Body of pancreas (tissue), 4 donors: ENCODE measurements around the gene GRPEL2. TPM values are rescaled to one million over a fixed set of nuclear protein-coding genes. Genes with fewer than 3 reads are reported as not detected.

Experiments used
- ATAC-seq: fragments of 150-250 bp; one replicate; pipeline ENCODE4 v1.9.1; 2016
- DNase-seq, 4 donors: peaks; one replicate each; pipeline ENCODE4 v3.0.0-alpha.2; 2019
- H3K27ac ChIP-seq, 4 donors: fragments of 200-600 bp; sonication (generic); 1 replicate in 3 of 4; 2 replicates in 1 of 4; pipeline versions ENCODE4 v1.5.1 to v1.6.1; 2016 to 2019; ENCODE audit warnings: mild to moderate bottlenecking in 1 of 4, mixed read lengths in 1 of 4, moderate library complexity in 1 of 4
- H3K27me3 ChIP-seq, 2 donors: fragments of 200-600 bp; sonication (generic); one replicate each; pipeline ENCODE4 v1.6.0; 2016; ENCODE audit warnings: mild to moderate bottlenecking in 1 of 2
- H3K36me3 ChIP-seq, 2 donors: fragments of 200-600 bp; sonication (generic); replicated peaks in 1 of 2; 2 replicates each; pipeline ENCODE4 v1.5.1; 2016; ENCODE audit warnings: low read depth in 2 of 2; ENCODE audit not compliant: insufficient read depth in 1 of 2
- H3K4me1 ChIP-seq: fragments of 200-600 bp; sonication (generic); one replicate; pipeline ENCODE4 v1.6.0; 2016
- H3K4me3 ChIP-seq, 2 donors: fragments of 200-600 bp; sonication (generic); 1 replicate in 1 of 2; 2 replicates in 1 of 2; pipeline ENCODE4 v1.5.1; 2016 to 2019
- H3K9me3 ChIP-seq, 3 donors: fragments of 200-600 bp; sonication (generic); 1 replicate in 2 of 3; 2 replicates in 1 of 3; pipeline ENCODE4 v1.5.1; 2016
- POLR2A ChIP-seq, 3 donors: fragments of 450-650 bp; IDR thresholded peaks; one replicate each; pipeline ENCODE4 v1.6.1; 2016; ENCODE audit warnings: antibody characterized with exemption in 3 of 3, mild to moderate bottlenecking in 2 of 3
- WGBS, 2 donors: methylation state at CpG; one replicate each; pipeline ENCODE4 v1.1.5; 2017; 5-methylcytosine and 5-hydroxymethylcytosine counted together
- intact Hi-C: fragments of 100-400 bp; cut with DNase I; formaldehyde crosslinking; loops from one replicate; pipeline ENCODE4 v1.15.1; 2023
- total RNA-seq, 2 donors: library from RNA; depleted of rRNA; stranded (reverse); fragments of >200 nt; gene quantifications; one replicate each; pipeline ENCODE4 v1.1.0, GENCODE V29; 2016
- TF ChIP-seq, protein P1 (sequence below), 7 experiments: fragments of 450-650 bp in 4 of 7; fragments of 200-600 bp in 3 of 7; sonication (generic) in 3 of 7; IDR thresholded peaks; one replicate each; pipeline ENCODE4 v1.5.1; 2016 to 2019; ENCODE audit warnings: antibody characterized with exemption in 7 of 7

GRPEL2 gene
- total RNA-seq, 2 donors from 2014 or later: 4.9 to 10.6 TPM

DNA sequence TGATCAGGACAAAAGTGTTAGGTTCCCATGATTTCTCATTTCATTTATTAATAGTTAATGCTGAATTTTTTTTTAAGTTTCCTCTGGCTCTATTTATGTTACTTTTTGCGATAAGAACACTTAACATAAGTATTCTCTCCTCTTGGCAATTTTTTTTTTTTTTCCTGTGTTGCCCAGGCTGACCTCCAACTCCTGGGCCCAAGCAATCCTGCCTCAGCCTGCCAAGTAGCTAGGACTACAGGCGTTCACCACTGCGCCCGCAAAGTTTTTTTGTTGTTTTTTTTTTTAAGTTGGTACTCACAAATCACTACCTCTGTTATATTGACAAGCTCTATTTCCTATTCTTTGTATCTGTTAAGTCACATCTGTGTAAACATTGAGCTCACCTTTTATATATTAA is 6.9 kb downstream of the GRPEL2 start:
- TF ChIP-seq, protein P1, sequence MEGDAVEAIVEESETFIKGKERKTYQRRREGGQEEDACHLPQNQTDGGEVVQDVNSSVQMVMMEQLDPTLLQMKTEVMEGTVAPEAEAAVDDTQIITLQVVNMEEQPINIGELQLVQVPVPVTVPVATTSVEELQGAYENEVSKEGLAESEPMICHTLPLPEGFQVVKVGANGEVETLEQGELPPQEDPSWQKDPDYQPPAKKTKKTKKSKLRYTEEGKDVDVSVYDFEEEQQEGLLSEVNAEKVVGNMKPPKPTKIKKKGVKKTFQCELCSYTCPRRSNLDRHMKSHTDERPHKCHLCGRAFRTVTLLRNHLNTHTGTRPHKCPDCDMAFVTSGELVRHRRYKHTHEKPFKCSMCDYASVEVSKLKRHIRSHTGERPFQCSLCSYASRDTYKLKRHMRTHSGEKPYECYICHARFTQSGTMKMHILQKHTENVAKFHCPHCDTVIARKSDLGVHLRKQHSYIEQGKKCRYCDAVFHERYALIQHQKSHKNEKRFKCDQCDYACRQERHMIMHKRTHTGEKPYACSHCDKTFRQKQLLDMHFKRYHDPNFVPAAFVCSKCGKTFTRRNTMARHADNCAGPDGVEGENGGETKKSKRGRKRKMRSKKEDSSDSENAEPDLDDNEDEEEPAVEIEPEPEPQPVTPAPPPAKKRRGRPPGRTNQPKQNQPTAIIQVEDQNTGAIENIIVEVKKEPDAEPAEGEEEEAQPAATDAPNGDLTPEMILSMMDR (IDR thresholded peaks at IDR 0.05): no peak
- no peak for TF ChIP-seq POLR2A (IDR thresholded peaks at IDR 0.05)
- no peak for DNase-seq
- no peak overlapping the region for H3K27ac ChIP-seq
- no peak for ATAC-seq
- H3K4me3 ChIP-seq: no peak overlapping the region
- H3K27me3 ChIP-seq: no peaks in the 10 kb centered on the region
- 83 to 90% methylated on average over 4 of the region's 4 CpGs for WGBS, 2 donors
- peaks cover 2% of the 10 kb centered on the region for H3K4me1 ChIP-seq
- intact Hi-C loops: no loop called here
- peaks cover 0 to 34% of the 10 kb centered on the region in 2 donors for H3K36me3 ChIP-seq
- no peaks in the 10 kb centered on the region for H3K9me3 ChIP-seq

DNA sequence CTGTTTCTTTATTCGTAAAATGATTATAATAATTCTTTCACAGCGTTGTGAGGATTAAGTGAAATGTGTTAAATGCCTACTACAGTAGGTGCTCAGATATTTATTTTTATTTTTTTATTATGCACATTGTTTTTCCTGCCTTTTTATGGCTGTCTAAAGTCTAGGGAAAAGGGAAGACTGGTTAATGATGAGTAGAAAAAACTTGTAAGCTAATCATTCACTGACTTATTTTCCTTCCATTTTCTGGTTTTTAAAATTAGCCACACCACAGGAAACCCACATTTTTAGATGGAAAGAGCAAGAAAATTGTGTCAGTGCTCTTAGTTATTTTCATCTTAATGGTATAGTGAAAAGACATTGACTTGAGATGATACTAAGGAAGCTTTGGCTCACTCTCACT is 8.6 kb downstream of the GRPEL2 start:
- WGBS, 2 donors: 90 to 93% methylated on average over 2 of the region's 2 CpGs
- peaks cover 0 to 28% of the 10 kb centered on the region in 2 donors for H3K36me3 ChIP-seq
- no peak for ATAC-seq
- H3K4me1 ChIP-seq: peaks cover 13% of the 10 kb centered on the region
- H3K27me3 ChIP-seq: no peaks in the 10 kb centered on the region
- TF ChIP-seq, protein P1 (IDR thresholded peaks at IDR 0.05): no peak
- TF ChIP-seq POLR2A (IDR thresholded peaks at IDR 0.05): no peak
- no peak overlapping the region for H3K4me3 ChIP-seq
- DNase-seq: no peak
- no peak overlapping the region for H3K27ac ChIP-seq
- H3K9me3 ChIP-seq: no peaks in the 10 kb centered on the region
- intact Hi-C loops: no loop called here

DNA sequence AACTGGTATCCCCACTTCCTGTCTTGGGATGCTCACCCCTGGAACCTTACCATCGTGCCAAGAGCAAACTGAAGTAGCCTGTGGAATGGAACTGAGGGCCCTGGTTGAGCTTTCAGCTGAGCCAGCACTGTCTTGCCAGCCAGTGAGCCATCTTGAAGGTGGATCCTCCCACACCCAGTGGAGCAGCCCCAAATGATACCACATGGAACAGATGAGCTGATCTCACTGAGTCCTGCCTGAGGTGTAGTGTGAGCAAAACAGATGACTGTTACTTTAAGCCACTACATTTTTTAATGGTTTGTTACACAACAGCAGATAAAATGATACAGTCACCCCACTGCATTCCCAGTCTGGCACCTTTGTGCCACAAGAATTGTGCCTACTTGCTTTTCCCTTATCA is 10.4 kb downstream of the GRPEL2 start:
- intact Hi-C loops: no loop called here
- Histone ChIP-seq H3K4me1 (peaks cover 13% of the 10 kb centered on the region), H3K27ac (no peak overlapping the region), H3K36me3 (peaks cover 0 to 13% of the 10 kb centered on the region in 2 donors), H3K4me3 (no peak overlapping the region), H3K9me3 (no peaks in the 10 kb centered on the region), H3K27me3 (no peaks in the 10 kb centered on the region)
- no peak for DNase-seq
- 80 to 89% methylated on average over 1 of the region's 1 CpG for WGBS, 2 donors
- no peak for TF ChIP-seq POLR2A (IDR thresholded peaks at IDR 0.05)
- TF ChIP-seq, protein P1 (IDR thresholded peaks at IDR 0.05): no peak
- ATAC-seq: no peak

DNA sequence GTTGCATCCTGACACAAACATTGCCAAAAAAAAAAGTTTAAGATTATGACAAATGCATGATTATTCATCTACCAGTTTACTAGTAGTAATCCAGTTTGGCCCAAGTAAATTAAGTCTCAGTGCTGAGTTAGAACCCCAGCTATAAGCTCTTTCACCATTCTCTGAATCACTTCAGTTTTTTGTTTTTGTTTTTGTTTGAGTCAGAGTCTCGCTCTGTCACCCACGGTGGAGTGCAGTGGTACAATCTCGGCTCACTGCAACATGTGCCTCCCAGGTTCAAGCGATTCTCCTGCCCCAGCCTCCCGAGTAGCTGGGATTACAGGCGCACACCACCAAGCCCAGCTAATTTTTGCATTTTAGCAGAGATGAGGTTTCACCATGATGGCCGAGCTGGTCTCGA is 11.1 kb downstream of the GRPEL2 start:
- H3K9me3 ChIP-seq: no peaks in the 10 kb centered on the region
- no peaks in the 10 kb centered on the region for H3K27me3 ChIP-seq
- 91 to 97% methylated on average over 8 of the region's 8 CpGs for WGBS, 2 donors
- H3K4me1 ChIP-seq: peaks cover 13% of the 10 kb centered on the region
- peaks cover 0 to 9% of the 10 kb centered on the region in 2 donors for H3K36me3 ChIP-seq
- intact Hi-C loops: no loop called here
- H3K4me3 ChIP-seq: no peak overlapping the region
- no peak overlapping the region for H3K27ac ChIP-seq
- ATAC-seq: no peak
- DNase-seq: no peak
- TF ChIP-seq, protein P1 (IDR thresholded peaks at IDR 0.05): no peak
- TF ChIP-seq POLR2A (IDR thresholded peaks at IDR 0.05): no peak
